Osteoblast (primary cell): ENCODE results near the gene CASQ2. TPM values are rescaled to one million over a fixed set of nuclear protein-coding genes. Genes with fewer than 3 reads are reported as not detected.

Experiments
- DNase-seq: peaks from one replicate; pipeline ENCODE4 v3.0.0; 2011; ENCODE audit warnings: low spot score, mixed read lengths; ENCODE audit not compliant: insufficient read length; ENCODE audit errors: missing footprints
- H2AFZ ChIP-seq: 2 replicates; pipeline ENCODE4 v1.6.0; 2011; ENCODE audit warnings: mild to moderate bottlenecking, low read length
- H3K27ac ChIP-seq: 2 replicates; pipeline ENCODE4 v1.5.1; 2011; ENCODE audit warnings: mild to moderate bottlenecking, low read depth, low read length, moderate library complexity
- H3K27me3 ChIP-seq: 2 replicates; pipeline ENCODE4 v1.6.0; 2012; ENCODE audit warnings: mild to moderate bottlenecking, control low read depth, inconsistent platforms, low read length, moderate library complexity; ENCODE audit not compliant: insufficient read depth
- H3K36me3 ChIP-seq: 2 replicates; pipeline ENCODE4 v1.5.1; 2011; ENCODE audit warnings: mild to moderate bottlenecking, low read length, control low read depth, moderate library complexity; ENCODE audit not compliant: insufficient read depth
- H3K4me1 ChIP-seq: 2 replicates; pipeline ENCODE4 v1.5.1; 2011; ENCODE audit warnings: mild to moderate bottlenecking, low read length, control low read depth, moderate library complexity; ENCODE audit not compliant: insufficient read depth
- H3K4me2 ChIP-seq: 2 replicates; pipeline ENCODE4 v1.6.0; 2011; ENCODE audit warnings: mild to moderate bottlenecking, low read length; ENCODE audit not compliant: insufficient read depth
- H3K4me3 ChIP-seq: fragments of 200-600 bp; sonication (generic); 3 replicates; pipeline ENCODE4 v1.5.1; 2012; ENCODE audit warnings: mild to moderate bottlenecking, low read length, inconsistent platforms; ENCODE audit not compliant: insufficient read depth
- H3K79me2 ChIP-seq: 2 replicates; pipeline ENCODE4 v1.6.0; 2012; ENCODE audit warnings: mild to moderate bottlenecking, low read length, control low read depth, inconsistent platforms; ENCODE audit not compliant: insufficient read depth
- H3K9me3 ChIP-seq: 2 replicates; pipeline ENCODE4 v1.5.1; 2011; ENCODE audit warnings: low read depth, low read length, control low read depth
- H4K20me1 ChIP-seq: 2 replicates; pipeline ENCODE4 v1.6.0; 2012; ENCODE audit warnings: mild to moderate bottlenecking, low read length, control low read depth; ENCODE audit not compliant: insufficient read depth
- CTCF ChIP-seq: IDR thresholded peaks from 2 replicates; pipeline ENCODE4 v1.5.1; 2011; ENCODE audit warnings: mild to moderate bottlenecking, low read depth, low read length, moderate library complexity; ENCODE audit errors: extremely low read depth
- total RNA-seq: library from RNA; depleted of rRNA; stranded (reverse); fragments of >200 nt; gene quantifications from 2 replicates; pipeline ENCODE4 v1.2.3, GENCODE V29; 2012

CASQ2 gene
- total RNA-seq, 1 donor: not detected

- no peaks in the 10 kb centered on the region for H4K20me1 ChIP-seq
- no peak overlapping the region for H2AFZ ChIP-seq
- H3K27me3 ChIP-seq: no peaks in the 10 kb centered on the region
- no peak for TF ChIP-seq CTCF
- no peaks in the 10 kb centered on the region for H3K79me2 ChIP-seq
- peaks cover 24% of the 10 kb centered on the region for H3K36me3 ChIP-seq
- DNase-seq: no peak
- H3K4me1 ChIP-seq: no peaks in the 10 kb centered on the region
- H3K27ac ChIP-seq: no peak overlapping the region
- H3K4me3 ChIP-seq: no peak overlapping the region
- no peak overlapping the region for H3K4me2 ChIP-seq
- H3K9me3 ChIP-seq: no peaks in the 10 kb centered on the region
These were observed 77.5 kb downstream of the CASQ2 start for GRCh38 chr1:115690972-115691371.

GRCh38 chr1:115687744-115688143 is 80.8 kb downstream of the CASQ2 start:
- peaks cover 45% of the 10 kb centered on the region for H3K36me3 ChIP-seq
- no peak for DNase-seq

GRCh38 chr1:115685029-115685705 is 83.3 kb downstream of the CASQ2 start:
- Histone ChIP-seq H3K4me3 (no peak overlapping the region), H3K4me1 (no peaks in the 10 kb centered on the region), H3K36me3 (peaks cover 31% of the 10 kb centered on the region), H3K9me3 (no peaks in the 10 kb centered on the region), H4K20me1 (no peaks in the 10 kb centered on the region), H3K27me3 (no peaks in the 10 kb centered on the region), H2AFZ (no peak overlapping the region), H3K4me2 (no peak overlapping the region), H3K27ac (no peak overlapping the region), H3K79me2 (no peaks in the 10 kb centered on the region)
- no peak for TF ChIP-seq CTCF
- DNase-seq: no peak

More at GRCh38 chr1:115687744-115688143, 80.8 kb downstream of the CASQ2 start:
- Histone ChIP-seq H3K27me3 (no peaks in the 10 kb centered on the region), H3K4me1 (no peaks in the 10 kb centered on the region), H3K9me3 (no peaks in the 10 kb centered on the region), H4K20me1 (no peaks in the 10 kb centered on the region), H2AFZ (no peak overlapping the region), H3K4me3 (no peak overlapping the region), H3K4me2 (no peak overlapping the region), H3K79me2 (no peaks in the 10 kb centered on the region), H3K27ac (no peak overlapping the region)
- TF ChIP-seq CTCF: no peak

- Histone ChIP-seq H2AFZ (no peak overlapping the region), H3K79me2 (no peaks in the 10 kb centered on the region), H3K4me2 (no peak overlapping the region), H3K36me3 (peaks cover 27% of the 10 kb centered on the region), H3K27ac (no peak overlapping the region), H3K4me1 (peaks cover 7% of the 10 kb centered on the region), H4K20me1 (peaks cover 11% of the 10 kb centered on the region), H3K27me3 (no peaks in the 10 kb centered on the region), H3K4me3 (no peak overlapping the region), H3K9me3 (no peaks in the 10 kb centered on the region)
- no peak for DNase-seq
- TF ChIP-seq CTCF: no peak
These were observed 85.7 kb downstream of the CASQ2 start for GRCh38 chr1:115682792-115683191.
